ENCODE data around the gene NUMB.

DNA sequence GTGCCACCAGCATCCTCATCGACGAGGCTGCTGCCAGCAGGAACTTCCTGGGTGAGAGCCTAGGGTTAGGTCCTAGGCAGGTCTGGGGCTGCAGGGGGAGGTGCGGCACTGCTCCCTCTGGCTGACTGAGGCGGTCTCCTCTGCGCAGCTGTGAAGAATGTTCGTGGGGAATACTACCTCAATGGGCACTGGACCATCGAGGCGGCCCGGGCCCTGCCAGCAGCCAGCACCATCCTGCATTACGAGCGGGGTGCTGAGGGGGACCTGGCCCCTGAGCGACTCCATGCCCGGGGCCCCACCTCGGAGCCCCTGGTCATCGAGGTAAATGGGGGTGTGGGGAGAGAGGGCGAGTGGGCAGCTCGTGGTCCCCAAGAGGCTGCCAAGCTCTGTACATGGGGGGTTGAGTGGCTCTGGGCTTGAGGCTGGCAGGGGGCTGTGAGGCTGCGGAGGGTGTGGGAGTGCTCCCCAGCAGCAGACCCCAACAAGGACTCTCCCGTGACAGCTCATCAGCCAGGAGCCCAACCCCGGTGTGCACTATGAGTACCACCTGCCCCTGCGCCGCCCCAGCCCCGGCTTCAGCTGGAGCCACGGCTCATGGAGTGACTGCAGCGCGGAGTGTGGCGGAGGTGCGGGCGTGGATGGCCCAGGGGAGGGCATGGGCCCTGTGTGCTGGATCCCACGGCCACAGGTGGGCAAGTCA is 206.7 kb downstream of the NUMB start:
- TF ChIP-seq POLR2A (IDR thresholded peaks at IDR 0.05; ENCODE audit: low read length), result no peak
- no peak for TF ChIP-seq GATA1 (IDR thresholded peaks at IDR 0.05; ENCODE audit: low read depth, low read length)

Measured in erythroblast (primary cell).